Endodermal cell (in vitro differentiated cells): ENCODE data around the gene GFOD1. TPM values are rescaled to one million over a fixed set of nuclear protein-coding genes. Genes with fewer than 3 reads are reported as not detected.

Source experiments
- DNase-seq: peaks from one replicate; pipeline ENCODE4 v3.0.0-alpha.2; 2017
- H3K27ac ChIP-seq: 2 replicates; pipeline ENCODE4 v1.5.1; 2013; ENCODE audit warnings: mild to moderate bottlenecking, low read depth, low read length, moderate library complexity
- H3K27me3 ChIP-seq: 2 replicates; pipeline ENCODE4 v1.6.1; 2013; ENCODE audit warnings: mild to moderate bottlenecking, low read length, moderate library complexity; ENCODE audit not compliant: insufficient read depth, control insufficient read depth, poor library complexity, severe bottlenecking
- H3K36me3 ChIP-seq: 2 replicates; pipeline ENCODE4 v1.7.0; 2013; ENCODE audit warnings: mild to moderate bottlenecking, low read length, moderate library complexity; ENCODE audit not compliant: control insufficient read depth, insufficient read depth
- H3K4me1 ChIP-seq: one replicate; pipeline ENCODE4 v1.7.0; 2013; ENCODE audit warnings: low read length; ENCODE audit not compliant: control insufficient read depth, insufficient read depth
- H3K4me3 ChIP-seq: 2 replicates; pipeline ENCODE4 v1.5.1; 2013; ENCODE audit warnings: mild to moderate bottlenecking, low read length, moderate library complexity
- H3K9ac ChIP-seq: 2 replicates; pipeline ENCODE4 v1.6.1; 2013; ENCODE audit warnings: mild to moderate bottlenecking, low read length, moderate library complexity; ENCODE audit not compliant: poor library complexity, severe bottlenecking; ENCODE audit errors: extremely low read depth
- H3K9me3 ChIP-seq: 2 replicates; pipeline ENCODE4 v1.6.1; 2013; ENCODE audit warnings: mild to moderate bottlenecking, low read length, moderate library complexity; ENCODE audit not compliant: control insufficient read depth
- H3K27ac Mint-ChIP-seq: 2 replicates; pipeline ENCODE4 v1.8.0; 2020; ENCODE audit warnings: mixed read lengths
- H3K27me3 Mint-ChIP-seq: 2 replicates; pipeline ENCODE4 v1.8.0; 2021; ENCODE audit warnings: mild to moderate bottlenecking, mixed read lengths; ENCODE audit not compliant: insufficient read depth
- H3K36me3 Mint-ChIP-seq: 2 replicates; pipeline ENCODE4 v1.8.0; 2020; ENCODE audit warnings: low read depth, mixed read lengths
- H3K4me1 Mint-ChIP-seq: 2 replicates; pipeline ENCODE4 v1.8.0; 2020; ENCODE audit warnings: mixed read lengths
- H3K4me3 Mint-ChIP-seq: 2 replicates; pipeline ENCODE4 v1.8.0; 2020; ENCODE audit warnings: mild to moderate bottlenecking, moderate library complexity, mixed read lengths
- H3K9me3 Mint-ChIP-seq: 2 replicates; pipeline ENCODE4 v1.8.0; 2020; ENCODE audit warnings: mild to moderate bottlenecking, mixed read lengths
- CTCF ChIP-seq: fragments of 200-600 bp; sonication (generic); conservative IDR thresholded peaks from 2 replicates; pipeline ENCODE4 v1.5.0; 2021; ENCODE audit warnings: antibody characterized with exemption, mild to moderate bottlenecking
- WGBS, 2 experiments: methylation state at CpG; one replicate each; pipeline versions ENCODE4 v1.1.5 to v1.1.7; 2013; ENCODE audit warnings: missing lambda C conversion rate in 2 of 2, mixed read lengths in 1 of 2; ENCODE audit not compliant: insufficient coverage in 1 of 2, insufficient read length in 1 of 2; 5-methylcytosine and 5-hydroxymethylcytosine counted together
- total RNA-seq, 2 donors: library from RNA; stranded (reverse); fragmentation: NEBNext Ultra II Directional in 1 of 2; extraction: Animal tissue kit (Norgen Biotek cat#: 25700) in 1 of 2; gene quantifications; 2 replicates in 1 of 2; 3 replicates in 1 of 2; pipeline ENCODE4 v1.2.1, GENCODE V29; 2021

GFOD1 gene
- total RNA-seq, 2 donors from 2014 or later: 0.71 to 1.9 TPM

GRCh38 chr6:13470238-13471140, 16.9 kb downstream of the GFOD1 start:
- Histone ChIP-seq H3K27ac (no peak overlapping the region), H3K4me3 (no peak overlapping the region), H3K4me1 (no peaks in the 10 kb centered on the region), H3K9me3 (no peaks in the 10 kb centered on the region), H3K9ac (no peak overlapping the region), H3K27me3 (no peaks in the 10 kb centered on the region), H3K36me3 (no peaks in the 10 kb centered on the region)
- WGBS, 2 experiments: 82 to 94% methylated on average over 6 to 10 of the region's 10 CpGs
- peaks cover 4% of the 10 kb centered on the region for H3K9me3 Mint-ChIP-seq
- H3K4me1 Mint-ChIP-seq: no peaks in the 10 kb centered on the region
- DNase-seq: peak; percentile 40
- no peak overlapping the region for H3K27ac Mint-ChIP-seq
- TF ChIP-seq CTCF: no peak
- no peaks in the 10 kb centered on the region for H3K36me3 Mint-ChIP-seq
- no peak overlapping the region for H3K4me3 Mint-ChIP-seq
- peaks cover 2% of the 10 kb centered on the region for H3K27me3 Mint-ChIP-seq

- no peak overlapping the region for H3K9ac ChIP-seq
- no peak overlapping the region for H3K4me3 Mint-ChIP-seq
- no peaks in the 10 kb centered on the region for H3K4me1 Mint-ChIP-seq
- no peak for DNase-seq
- H3K4me3 ChIP-seq: no peak overlapping the region
- 93% methylated on average over 2 of the region's 2 CpGs; no CpG with 5 or more reads in 1 of the 2 experiments for WGBS, 2 experiments
- peaks cover 2% of the 10 kb centered on the region for H3K27me3 Mint-ChIP-seq
- H3K9me3 ChIP-seq: no peaks in the 10 kb centered on the region
- TF ChIP-seq CTCF: no peak
- H3K27ac ChIP-seq: no peak overlapping the region
- H3K36me3 Mint-ChIP-seq: no peaks in the 10 kb centered on the region
- no peaks in the 10 kb centered on the region for H3K27me3 ChIP-seq
- no peaks in the 10 kb centered on the region for H3K36me3 ChIP-seq
- H3K4me1 ChIP-seq: no peaks in the 10 kb centered on the region
- H3K27ac Mint-ChIP-seq: no peak overlapping the region
- peaks cover 4% of the 10 kb centered on the region for H3K9me3 Mint-ChIP-seq
Measured at GRCh38 chr6:13469693-13470092, 17.7 kb downstream of the GFOD1 start.

- peak; percentile 25 for DNase-seq
- 86 to 100% methylated on average over 1 of the region's 1 CpG for WGBS, 2 experiments
- Histone ChIP-seq H3K4me3 (no peak overlapping the region), H3K36me3 (no peaks in the 10 kb centered on the region), H3K9me3 (no peaks in the 10 kb centered on the region), H3K4me1 (no peaks in the 10 kb centered on the region), H3K9ac (no peak overlapping the region), H3K27me3 (no peaks in the 10 kb centered on the region), H3K27ac (no peak overlapping the region)
- H3K27ac Mint-ChIP-seq: no peak overlapping the region
- peaks cover 2% of the 10 kb centered on the region for H3K4me1 Mint-ChIP-seq
- H3K27me3 Mint-ChIP-seq: peaks cover 2% of the 10 kb centered on the region
- no peak for TF ChIP-seq CTCF
- peaks cover 4% of the 10 kb centered on the region for H3K9me3 Mint-ChIP-seq
- H3K4me3 Mint-ChIP-seq: no peak overlapping the region
- no peaks in the 10 kb centered on the region for H3K36me3 Mint-ChIP-seq
Measured at GRCh38 chr6:13468839-13469238, 18.6 kb downstream of the GFOD1 start.
